ENCODE data around the gene PCSK5. TPM values are rescaled to one million over a fixed set of nuclear protein-coding genes. Genes with fewer than 3 reads are reported as not detected.

Gene PCSK5
- total and polyA plus RNA-seq, 2 of the 8 experiments (the other 6 are each of a cell fraction or from before 2014, with no cell fraction given), result 5.5 to 10.7 TPM

DNA sequence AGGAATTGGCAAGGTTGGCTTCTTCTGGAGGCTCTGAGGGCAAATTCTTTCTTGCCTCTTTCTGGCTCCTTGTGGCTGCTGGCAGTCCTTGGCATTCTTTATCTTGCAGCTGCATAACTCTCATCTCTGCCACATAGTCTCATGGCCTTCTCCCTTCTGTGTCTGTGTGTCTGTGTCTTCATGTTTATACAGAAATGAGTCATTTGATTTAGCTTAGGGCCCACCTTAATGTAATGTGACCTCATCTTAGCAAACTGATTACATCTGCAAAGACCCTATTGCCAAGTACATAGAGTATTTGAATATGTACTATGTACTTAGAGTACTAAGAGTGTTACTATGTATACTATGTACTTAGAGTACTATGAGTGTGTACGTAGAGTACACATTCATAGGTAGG is 381.3 kb downstream of the PCSK5 start:
- no peak overlapping the region for H3K4me2 ChIP-seq (ENCODE audit: insufficient read depth in 1 of 2, low read depth in 2 of 2, low read length in 2 of 2)
- WGBS, 2 experiments (ENCODE audit: extremely low coverage in 1 of 2, insufficient coverage in 1 of 2, insufficient read length in 1 of 2, insufficient replicate concordance in 2 of 2, low coverage in 1 of 2, low lambda C conversion rate in 2 of 2, missing lambda C conversion rate in 1 of 2), result 95% methylated on average over 1 of the region's 1 CpG; no CpG with 5 or more reads in 1 of the 2 experiments
- no peak overlapping the region for H3K4ac ChIP-seq (replicated peaks; ENCODE audit: insufficient read length, low read depth, low read length)
- H3K18ac ChIP-seq (ENCODE audit: extremely low read depth, low read length), result no peak overlapping the region
- no peak overlapping the region for H3K14ac ChIP-seq (ENCODE audit: insufficient read length)
- no peak overlapping the region for H3K9ac ChIP-seq (replicated peaks in 1 of 4; ENCODE audit: extremely low read depth in 1 of 4, low read depth in 3 of 4, low read length in 3 of 4)
- H3K4me1 ChIP-seq (replicated peaks in 1 of 4; ENCODE audit: control insufficient read depth in 3 of 4, insufficient read depth in 4 of 4, low read length in 3 of 4), result peaks cover 0 to 3% (median 0%) of the 10 kb centered on the region in 4 experiments; a peak in 1 of 7 replicates
- no peak overlapping the region for H2BK12ac ChIP-seq (ENCODE audit: low read depth, low read length)
- FAIRE-seq (no peak), DNase-seq (ENCODE audit: low read depth in 1 of 2, low spot score in 2 of 2) (no peak)
- no peak overlapping the region for H2BK15ac ChIP-seq (ENCODE audit: low read length)
- no peak overlapping the region for H2AFZ ChIP-seq (ENCODE audit: low read length)
- H2BK120ac ChIP-seq (replicated peaks; ENCODE audit: low read depth, low read length), result no peak overlapping the region
- ChIA-PET CTCF (ENCODE audit: partially characterized antibody) (interaction anchor here (1.4 kb wide), 1 partner anchor 28 kb away, joined by 5 read pairs; no protein-coding TSS in a partner anchor), POLR2A (ENCODE audit: partially characterized antibody) (no interaction called here)
- no peak overlapping the region for H4K8ac ChIP-seq (ENCODE audit: extremely low read depth, insufficient read depth, low read length)
- H3K36me3 ChIP-seq (ENCODE audit: control insufficient read depth in 2 of 4, insufficient read depth in 4 of 4, low read length in 3 of 4), result no peaks in the 10 kb centered on the region
- no peak overlapping the region for H2BK5ac ChIP-seq (ENCODE audit: low read depth, low read length)
- no peaks in the 10 kb centered on the region for H3K9me3 ChIP-seq (ENCODE audit: insufficient read depth in 2 of 2, low read depth in 1 of 2, low read length in 1 of 2)
- H4K91ac ChIP-seq (replicated peaks; ENCODE audit: insufficient read length, low read length), result no peak overlapping the region
- no peak overlapping the region for H3K56ac ChIP-seq (replicated peaks; ENCODE audit: insufficient read length, low read depth, low read length)
- no peak overlapping the region for H4K5ac ChIP-seq (ENCODE audit: insufficient read length, low read depth, low read length)
- H3K27ac ChIP-seq (ENCODE audit: low read depth, low read length), result no peak overlapping the region
- no peaks in the 10 kb centered on the region for H3K23me2 ChIP-seq (ENCODE audit: low read depth, low read length)
- no peaks in the 10 kb centered on the region for H4K20me1 ChIP-seq (replicated peaks in 1 of 2; ENCODE audit: control insufficient read depth in 1 of 2, insufficient read depth in 2 of 2, low read length in 2 of 2)
- H3K79me2 ChIP-seq (ENCODE audit: control insufficient read depth in 1 of 2, insufficient read depth in 2 of 2, low read length in 2 of 2), result no peaks in the 10 kb centered on the region
- no peak overlapping the region for H2AK5ac ChIP-seq (ENCODE audit: low read depth, low read length)
- no peak overlapping the region for H2BK20ac ChIP-seq (ENCODE audit: low read length)
- no peak overlapping the region for H3K4me3 ChIP-seq (ENCODE audit: extremely low read depth in 1 of 4, insufficient read depth in 2 of 4, low read depth in 3 of 4, low read length in 4 of 4)
- H3K79me1 ChIP-seq (ENCODE audit: low read depth, low read length), result no peaks in the 10 kb centered on the region
- no peak overlapping the region for H3K23ac ChIP-seq (ENCODE audit: insufficient read length)
- H3K27me3 ChIP-seq (replicated peaks in 1 of 4; ENCODE audit: control insufficient read depth in 3 of 4, extremely low read depth in 1 of 4, insufficient read depth in 3 of 4, low read length in 3 of 4), result no peaks in the 10 kb centered on the region
- TF ChIP-seq KDM4A (IDR thresholded peaks at IDR 0.05; ENCODE audit: low read depth, low read length, severe bottlenecking) (no peak), TAF7 (optimal IDR thresholded peaks at IDR 0.05; ENCODE audit: borderline replicate concordance, low read depth, low read length) (no peak), PHF8 (conservative IDR thresholded peaks at IDR 0.05; ENCODE audit: low read depth, low read length) (no peak), BACH1 (IDR thresholded peaks at IDR 0.05; ENCODE audit: low read length) (no peak), RAD21 (IDR thresholded peaks at IDR 0.05 in 1 of 2, conservative IDR thresholded peaks at IDR 0.05 in 1 of 2; ENCODE audit: low read depth in 2 of 2, low read length in 2 of 2) (no peak)
